ENCODE results near the gene RBMS3. TPM values are rescaled to one million over a fixed set of nuclear protein-coding genes. Genes with fewer than 3 reads are reported as not detected.

Gene RBMS3
- total RNA-seq, 2 donors from 2014 or later = 31.7 to 45.1 TPM

DNA sequence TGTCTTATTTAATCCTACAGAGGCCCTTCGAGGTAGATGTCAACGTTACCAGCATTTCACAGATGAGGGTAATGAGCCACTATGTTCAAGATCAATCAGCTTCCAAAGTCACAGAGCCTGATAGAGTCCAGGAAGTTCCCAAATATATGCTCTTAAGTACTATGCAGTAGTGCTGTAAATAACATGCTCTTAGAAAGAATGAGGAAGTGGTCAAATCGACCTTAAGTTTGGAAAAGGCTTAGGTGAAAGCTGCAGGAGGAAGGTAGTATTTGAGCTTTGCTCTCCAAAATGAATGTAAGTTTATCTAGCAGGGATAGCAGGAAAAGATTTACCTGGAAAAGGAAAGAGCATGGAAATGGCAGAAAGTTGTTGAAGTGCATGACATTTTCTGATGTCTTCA, 234.0 kb downstream of the RBMS3 start:
- Histone ChIP-seq H3K36me3 (no peaks in the 10 kb centered on the region), H3K4me1 (replicated peaks) (no peaks in the 10 kb centered on the region), H3K9me3 (no peaks in the 10 kb centered on the region), H3K27ac (no peak overlapping the region), H3K4me3 (no peak overlapping the region), H3K27me3 (replicated peaks; ENCODE audit: insufficient read depth) (no peaks in the 10 kb centered on the region)
- intact Hi-C loops (cut with DNase I) = no loop called here
- 54% methylated on average over 3 of the region's 3 CpGs for WGBS
- no peak for TF ChIP-seq POLR2AphosphoS5 (IDR thresholded peaks at IDR 0.05)
- no peak for TF ChIP-seq POLR2A (IDR thresholded peaks at IDR 0.05)
- TF ChIP-seq, protein P1, sequence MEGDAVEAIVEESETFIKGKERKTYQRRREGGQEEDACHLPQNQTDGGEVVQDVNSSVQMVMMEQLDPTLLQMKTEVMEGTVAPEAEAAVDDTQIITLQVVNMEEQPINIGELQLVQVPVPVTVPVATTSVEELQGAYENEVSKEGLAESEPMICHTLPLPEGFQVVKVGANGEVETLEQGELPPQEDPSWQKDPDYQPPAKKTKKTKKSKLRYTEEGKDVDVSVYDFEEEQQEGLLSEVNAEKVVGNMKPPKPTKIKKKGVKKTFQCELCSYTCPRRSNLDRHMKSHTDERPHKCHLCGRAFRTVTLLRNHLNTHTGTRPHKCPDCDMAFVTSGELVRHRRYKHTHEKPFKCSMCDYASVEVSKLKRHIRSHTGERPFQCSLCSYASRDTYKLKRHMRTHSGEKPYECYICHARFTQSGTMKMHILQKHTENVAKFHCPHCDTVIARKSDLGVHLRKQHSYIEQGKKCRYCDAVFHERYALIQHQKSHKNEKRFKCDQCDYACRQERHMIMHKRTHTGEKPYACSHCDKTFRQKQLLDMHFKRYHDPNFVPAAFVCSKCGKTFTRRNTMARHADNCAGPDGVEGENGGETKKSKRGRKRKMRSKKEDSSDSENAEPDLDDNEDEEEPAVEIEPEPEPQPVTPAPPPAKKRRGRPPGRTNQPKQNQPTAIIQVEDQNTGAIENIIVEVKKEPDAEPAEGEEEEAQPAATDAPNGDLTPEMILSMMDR (IDR thresholded peaks at IDR 0.05) = no peak
- DNase-seq (ENCODE audit: low spot score) = no peak

DNA sequence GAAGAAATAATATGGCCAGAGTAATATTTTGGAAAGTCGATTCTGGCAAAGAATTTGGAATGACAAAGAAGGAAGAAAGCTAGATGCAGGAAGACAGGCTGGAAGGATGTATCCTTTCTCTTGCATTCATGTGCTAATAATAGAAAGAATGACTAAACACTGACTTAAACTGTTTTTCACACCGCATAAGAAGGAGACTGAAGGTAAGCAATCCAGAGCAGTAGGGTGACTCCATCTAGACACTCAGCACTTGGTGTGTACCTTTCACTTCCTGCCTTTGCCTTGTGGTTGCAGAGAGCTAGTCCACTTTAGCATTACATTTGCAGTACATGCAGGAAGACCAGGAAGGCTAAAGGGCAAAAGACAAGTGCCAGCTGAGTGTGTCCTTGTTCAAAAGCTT, 234.6 kb downstream of the RBMS3 start:
- 53% methylated on average over 2 of the region's 2 CpGs for WGBS
- H3K27ac ChIP-seq = no peak overlapping the region
- no peak overlapping the region for H3K4me3 ChIP-seq
- no peaks in the 10 kb centered on the region for H3K27me3 ChIP-seq (replicated peaks; ENCODE audit: insufficient read depth)
- H3K9me3 ChIP-seq = no peaks in the 10 kb centered on the region
- no peaks in the 10 kb centered on the region for H3K4me1 ChIP-seq (replicated peaks)
- TF ChIP-seq, protein P1 (IDR thresholded peaks at IDR 0.05) = no peak
- TF ChIP-seq POLR2AphosphoS5 (IDR thresholded peaks at IDR 0.05) (no peak), POLR2A (IDR thresholded peaks at IDR 0.05) (no peak)
- no peak for DNase-seq (ENCODE audit: low spot score)
- intact Hi-C loops (cut with DNase I) = no loop called here
- H3K36me3 ChIP-seq = no peaks in the 10 kb centered on the region

DNA sequence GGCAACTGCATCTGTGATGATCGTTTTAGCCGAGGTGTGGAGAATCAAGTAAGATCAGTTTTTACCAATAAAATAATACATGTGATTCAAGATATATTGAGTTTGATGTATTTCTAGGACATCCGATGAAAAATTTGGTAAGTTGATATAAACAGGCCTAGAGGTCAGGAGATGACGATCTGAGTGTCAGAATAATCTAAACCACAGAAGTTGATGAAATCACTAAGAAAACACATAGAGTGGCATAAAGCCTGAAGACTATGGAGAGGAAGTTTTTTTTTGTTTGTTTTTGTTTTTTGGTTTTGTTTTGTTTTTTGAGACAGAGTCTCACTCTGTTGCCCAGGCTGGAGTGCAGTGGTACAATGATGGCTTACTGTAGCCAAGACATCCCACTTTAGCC, 235.3 kb downstream of the RBMS3 start:
- intact Hi-C loops (cut with DNase I) = no loop called here
- 87% methylated on average over 4 of the region's 4 CpGs for WGBS
- no peak overlapping the region for H3K4me3 ChIP-seq
- no peaks in the 10 kb centered on the region for H3K36me3 ChIP-seq
- no peak overlapping the region for H3K27ac ChIP-seq
- H3K4me1 ChIP-seq (replicated peaks) = no peaks in the 10 kb centered on the region
- no peaks in the 10 kb centered on the region for H3K9me3 ChIP-seq
- no peaks in the 10 kb centered on the region for H3K27me3 ChIP-seq (replicated peaks; ENCODE audit: insufficient read depth)
- TF ChIP-seq, protein P1 (IDR thresholded peaks at IDR 0.05) = no peak
- no peak for TF ChIP-seq POLR2AphosphoS5 (IDR thresholded peaks at IDR 0.05)
- no peak for TF ChIP-seq POLR2A (IDR thresholded peaks at IDR 0.05)
- no peak for DNase-seq (ENCODE audit: low spot score)

DNA sequence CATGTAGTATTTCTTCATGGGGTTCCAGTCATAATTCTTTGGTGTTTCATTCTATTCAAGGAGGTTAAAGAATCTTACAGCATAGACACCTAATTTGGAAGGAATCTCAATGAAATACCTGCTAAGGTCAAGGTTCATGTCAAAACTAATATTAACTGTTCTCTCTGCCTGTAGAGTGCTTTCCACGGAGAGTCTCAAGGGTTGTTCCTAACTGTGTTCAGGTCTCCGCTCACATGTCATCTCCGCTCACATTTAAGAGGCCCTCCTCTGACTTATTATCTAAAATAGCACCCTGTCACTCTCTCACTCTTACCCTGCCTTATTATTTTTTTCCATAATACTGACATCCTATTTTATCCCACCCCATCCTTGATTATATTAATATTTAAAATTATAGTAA, 239.9 kb downstream of the RBMS3 start:
- no peaks in the 10 kb centered on the region for H3K9me3 ChIP-seq
- no peak overlapping the region for H3K4me3 ChIP-seq
- no peak overlapping the region for H3K27ac ChIP-seq
- H3K27me3 ChIP-seq (replicated peaks; ENCODE audit: insufficient read depth) = no peaks in the 10 kb centered on the region
- 96% methylated on average over 3 of the region's 3 CpGs for WGBS
- intact Hi-C loops (cut with DNase I) = loop anchor here (10.0 kb wide), 1 partner anchor 236 kb away; the partner anchor contains the start of gene RBMS3
- TF ChIP-seq POLR2AphosphoS5 (IDR thresholded peaks at IDR 0.05) (no peak), POLR2A (IDR thresholded peaks at IDR 0.05) (no peak)
- TF ChIP-seq, protein P1 (IDR thresholded peaks at IDR 0.05) = no peak
- no peak for DNase-seq (ENCODE audit: low spot score)
- H3K4me1 ChIP-seq (replicated peaks) = no peaks in the 10 kb centered on the region
- H3K36me3 ChIP-seq = no peaks in the 10 kb centered on the region

DNA sequence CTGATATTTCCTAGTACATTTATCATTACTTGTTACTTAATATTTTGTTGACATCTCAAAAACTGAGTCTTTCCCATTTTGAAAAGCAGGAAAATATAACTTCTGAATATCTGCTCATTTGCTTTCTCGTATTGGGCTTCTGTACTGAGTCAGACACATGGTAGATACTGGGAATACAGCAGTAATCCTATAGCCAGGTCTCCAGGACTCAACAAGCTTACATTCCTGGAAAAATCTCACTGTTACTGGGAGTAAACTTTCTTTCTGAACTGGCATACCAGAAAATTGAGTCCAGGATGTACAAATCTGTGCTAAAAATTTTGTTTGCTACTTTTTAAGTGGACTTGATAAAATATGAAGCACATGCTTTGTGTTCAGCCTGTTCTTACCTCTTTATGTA, 240.4 kb downstream of the RBMS3 start:
- Histone ChIP-seq H3K27me3 (replicated peaks; ENCODE audit: insufficient read depth) (no peaks in the 10 kb centered on the region), H3K4me1 (replicated peaks) (no peaks in the 10 kb centered on the region), H3K27ac (no peak overlapping the region), H3K4me3 (no peak overlapping the region), H3K9me3 (no peaks in the 10 kb centered on the region), H3K36me3 (no peaks in the 10 kb centered on the region)
- TF ChIP-seq, protein P1 (IDR thresholded peaks at IDR 0.05) = no peak
- TF ChIP-seq POLR2AphosphoS5 (IDR thresholded peaks at IDR 0.05) (no peak), POLR2A (IDR thresholded peaks at IDR 0.05) (no peak)
- intact Hi-C loops (cut with DNase I) = loop anchor here (10.0 kb wide), 1 partner anchor 236 kb away; the partner anchor contains the start of gene RBMS3
- 87% methylated on average over 1 of the region's 1 CpG for WGBS
- no peak for DNase-seq (ENCODE audit: low spot score)
